Measurements from ENCODE around the gene RNF186.
"Not testable (repeated sequence)": the region's sequence is repeated elsewhere in the genome, so short reads cannot be mapped to it uniquely, and the experiment has no call there.

RNF186 gene

DNA sequence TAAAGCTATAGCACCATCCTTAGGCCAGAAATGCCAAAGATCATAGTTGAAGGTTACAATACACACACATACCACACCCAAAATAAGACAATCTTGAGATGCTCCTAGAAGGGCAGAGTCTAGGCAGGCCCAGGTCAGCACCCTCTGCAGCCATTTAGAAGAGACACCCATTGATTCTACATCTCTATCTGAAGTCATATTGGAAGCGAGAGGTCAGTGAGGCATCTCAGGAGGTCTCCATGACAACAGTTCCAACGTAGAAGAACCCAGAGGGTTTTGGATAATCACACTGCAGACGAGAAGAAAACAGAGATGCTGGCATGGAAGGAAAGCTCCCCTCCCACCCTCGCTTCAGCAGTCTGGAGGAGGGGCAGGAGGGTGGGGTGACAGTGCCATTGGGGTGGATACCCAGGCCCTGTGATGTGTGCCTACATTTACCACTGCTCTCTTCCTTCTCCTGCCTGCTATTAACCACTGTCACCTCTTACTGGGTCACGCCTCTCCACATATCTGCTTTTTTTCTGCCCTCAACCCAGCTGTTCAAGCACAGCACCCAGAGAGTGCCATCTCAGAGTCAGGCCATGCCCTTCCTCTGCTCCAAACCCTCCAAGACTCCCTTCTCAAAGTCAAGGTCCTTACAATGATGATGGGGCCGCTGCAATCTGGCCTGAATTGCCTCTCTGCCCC, 21.6 kb downstream of the RNF186 start:
- no peak for DNase-seq (ENCODE audit: low read depth)

DNA sequence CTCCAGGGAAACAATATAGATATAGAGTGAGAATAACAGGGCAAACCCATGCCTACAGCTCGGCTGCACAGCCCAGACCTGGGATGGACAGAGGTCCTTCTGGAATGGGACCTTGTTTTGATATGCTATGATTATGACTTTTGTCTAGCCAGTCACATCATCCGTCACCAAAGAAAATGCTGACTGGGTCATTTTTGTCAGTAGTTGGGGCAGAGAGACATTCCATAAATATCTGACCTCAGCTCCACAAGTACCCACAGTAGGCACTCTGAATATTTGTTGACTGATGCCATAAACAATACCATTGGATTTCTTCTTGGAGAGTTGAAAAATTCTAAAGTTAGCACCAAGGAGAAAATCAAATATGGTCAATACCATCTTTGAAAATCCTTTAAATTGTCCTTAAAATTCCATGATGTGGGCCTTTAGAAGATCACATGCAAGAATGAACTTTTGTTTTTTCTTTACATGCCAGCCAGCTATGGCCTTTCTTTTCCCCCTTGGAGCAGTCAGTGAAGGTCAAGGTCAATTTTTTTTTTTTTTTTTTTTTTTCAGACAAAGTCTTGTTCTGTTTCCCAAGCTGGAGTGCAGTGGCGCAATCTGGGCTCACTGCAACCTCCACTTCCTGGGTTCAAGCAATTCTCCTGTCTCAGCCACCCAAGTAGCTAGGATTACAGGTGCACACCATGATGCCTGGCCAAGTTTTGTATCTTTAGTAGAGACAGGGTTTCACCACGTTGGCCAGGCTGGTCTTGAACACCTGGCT, 22.7 kb downstream of the RNF186 start:
- no peak for DNase-seq (ENCODE audit: low read depth)

DNA sequence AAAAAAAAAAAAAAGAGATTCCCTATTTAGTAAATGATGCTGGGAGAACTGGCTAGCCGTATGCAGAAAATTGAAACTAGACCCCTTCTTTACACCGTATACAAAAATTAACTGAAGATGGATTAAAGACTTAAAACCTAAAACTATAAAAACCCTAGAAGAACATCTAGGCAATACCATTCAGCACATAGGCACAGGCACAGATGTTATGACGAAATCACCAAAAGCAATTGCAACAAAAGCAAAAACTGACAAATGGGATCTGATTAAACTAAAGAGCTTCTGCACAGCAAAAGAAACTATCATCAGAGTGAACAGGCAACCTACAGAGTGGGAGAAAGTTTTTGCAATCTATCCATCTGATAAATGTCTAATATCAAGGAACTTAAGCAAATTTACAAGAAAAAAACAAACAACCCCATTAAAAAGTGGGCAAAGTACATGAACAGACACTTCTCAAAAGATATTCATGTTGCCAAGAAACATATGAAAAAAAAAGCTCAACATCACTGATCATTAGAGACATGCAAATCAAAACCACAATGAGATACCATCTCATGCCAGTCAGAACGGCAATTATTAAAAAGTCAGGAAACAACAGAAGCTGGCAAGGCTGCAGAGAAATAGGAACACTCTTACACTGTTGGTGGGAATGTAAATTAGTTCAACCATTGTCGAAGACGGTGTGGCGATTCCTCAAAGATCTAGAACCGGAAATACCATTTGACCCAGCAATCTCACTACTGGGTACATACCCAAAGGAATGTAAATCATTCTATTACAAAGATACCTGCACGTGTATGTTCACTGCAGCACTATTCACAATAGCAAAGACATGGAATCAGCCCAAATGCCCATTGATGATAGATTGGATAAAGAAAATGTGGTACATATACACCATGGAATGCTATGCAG, 24.8 kb downstream of the RNF186 start:
- DNase-seq (ENCODE audit: low read depth): not testable (repeated sequence)

DNA sequence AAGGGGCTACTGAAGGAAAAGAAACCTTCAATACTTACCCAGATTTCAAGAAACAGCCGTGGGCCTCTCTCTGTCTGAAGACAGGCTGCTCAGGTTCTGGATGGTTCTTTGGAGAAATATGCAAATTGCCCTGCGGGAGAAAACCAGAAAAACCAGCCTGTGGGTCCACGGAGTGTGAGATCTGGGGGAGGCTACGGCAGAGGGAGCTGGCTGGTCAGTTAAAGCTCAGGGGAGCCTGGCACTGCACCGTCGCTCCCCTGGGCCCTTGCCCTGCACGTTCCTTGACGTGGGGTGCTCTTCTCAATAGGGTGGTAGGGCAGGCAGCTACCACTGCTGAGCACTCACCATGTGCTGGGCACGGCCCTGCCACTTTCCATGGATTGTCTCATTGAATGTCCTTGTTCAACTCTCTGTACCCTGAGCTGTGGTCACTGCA, 28.1 kb downstream of the RNF186 start:
- DNase-seq (ENCODE audit: low read depth): no peak

DNA sequence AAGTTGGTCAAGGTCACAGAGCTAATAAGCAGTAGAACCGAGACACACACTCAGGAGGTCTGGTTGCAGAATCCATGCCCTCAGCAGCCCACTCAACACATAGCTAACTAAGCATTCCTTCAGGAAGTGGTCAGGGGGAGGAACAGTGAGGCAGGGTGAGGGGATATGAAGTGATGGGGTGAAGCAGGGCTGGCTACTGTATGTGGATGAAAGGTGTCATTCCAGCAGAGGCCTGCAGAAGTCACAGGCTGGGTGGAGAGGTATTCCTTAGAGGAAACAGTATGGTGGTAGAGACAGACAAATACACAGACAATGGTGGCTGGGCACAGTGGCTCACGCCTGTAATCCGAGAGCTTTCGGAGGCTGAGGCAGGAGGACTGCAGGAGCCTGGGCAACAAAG, 29.4 kb downstream of the RNF186 start:
- no peak for DNase-seq (ENCODE audit: low read depth)

DNA sequence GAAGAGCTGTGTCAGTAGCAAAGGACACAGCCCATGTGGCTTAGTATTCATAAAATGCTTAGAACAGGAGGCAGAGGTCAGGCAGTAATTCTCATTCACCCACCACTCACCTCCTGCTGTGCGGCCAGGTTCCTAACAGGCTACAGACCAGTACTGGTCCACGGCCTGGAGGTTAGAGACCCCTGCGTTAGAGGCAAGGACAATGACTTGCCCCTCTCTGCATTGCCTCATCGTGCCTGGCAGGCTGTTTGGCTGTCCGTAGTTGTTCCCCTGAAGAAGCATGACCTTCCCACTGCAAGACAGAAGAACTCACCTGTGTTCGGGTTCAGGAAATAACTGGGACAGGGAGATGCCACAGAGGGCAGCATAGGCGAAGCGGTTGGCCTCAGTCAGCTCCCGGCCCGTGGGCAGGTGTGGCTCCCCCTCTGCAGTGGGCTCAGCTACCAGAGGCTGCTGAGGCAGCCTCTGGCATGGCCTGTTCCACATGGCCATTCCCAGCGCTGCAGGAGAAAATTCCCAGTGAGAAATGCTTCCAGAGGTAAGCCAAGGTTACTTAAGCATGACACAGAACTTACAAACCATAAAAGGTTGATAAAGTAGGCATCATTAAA, 34.7 kb downstream of the RNF186 start:
- no peak for DNase-seq (ENCODE audit: low read depth)

DNA sequence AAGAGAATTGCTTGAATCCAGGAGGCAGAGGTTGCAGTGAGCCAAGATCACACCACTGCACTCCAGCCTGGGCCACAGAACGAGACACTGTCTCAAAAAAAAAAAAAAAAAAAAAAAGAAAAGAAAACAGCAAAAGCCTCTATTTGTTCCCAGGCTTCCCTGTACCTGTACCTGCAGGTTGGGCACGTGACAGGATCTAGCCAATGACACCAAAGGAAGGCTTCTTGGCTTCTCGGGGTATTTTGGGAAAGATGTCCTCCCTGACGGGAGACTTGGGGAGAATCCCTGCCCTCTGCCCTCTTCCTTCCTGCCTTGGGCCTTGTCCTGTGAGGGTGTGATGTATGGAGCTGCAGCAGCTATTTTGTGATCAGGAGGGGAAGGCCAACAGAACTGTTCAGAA, 38.1 kb downstream of the RNF186 start:
- no peak for DNase-seq (ENCODE audit: low read depth)

DNA sequence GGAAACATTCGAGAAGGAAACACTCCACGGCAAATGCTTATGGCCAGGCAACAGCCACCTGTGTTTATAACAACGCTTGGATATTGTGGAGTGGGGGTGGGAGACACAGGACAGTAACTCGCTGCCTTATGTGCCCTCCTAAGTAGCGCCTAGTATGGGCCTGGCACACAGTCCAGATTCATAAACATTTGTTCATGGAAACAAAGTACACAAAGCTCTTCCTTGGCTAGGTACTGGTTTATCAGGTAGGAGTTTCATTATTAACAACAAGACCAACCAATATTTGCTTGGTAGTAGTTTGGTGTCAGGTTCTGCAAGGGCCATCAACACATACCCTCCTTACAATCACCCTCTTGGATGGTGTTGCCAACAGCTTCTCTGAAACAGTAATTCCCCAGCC, 38.8 kb downstream of the RNF186 start:
- DNase-seq (ENCODE audit: low read depth): no peak

DNA sequence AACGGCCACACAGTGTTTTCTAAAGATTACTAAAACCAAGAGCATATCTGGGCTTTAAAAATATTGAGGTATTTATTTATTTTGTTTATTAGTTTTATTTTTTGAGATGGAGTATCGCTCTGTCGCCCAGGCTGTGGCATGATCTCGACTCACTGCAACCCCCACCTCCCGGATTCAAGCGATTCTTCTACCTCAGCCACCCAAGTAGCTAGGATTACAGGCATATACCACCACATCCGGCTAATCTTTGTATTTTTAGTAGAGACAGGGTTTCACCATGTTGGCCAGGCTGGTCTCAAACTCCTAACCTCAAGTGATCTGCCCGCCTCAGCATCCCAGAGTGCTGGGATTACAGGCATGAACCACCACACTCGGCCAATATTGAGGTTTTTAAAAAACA, 39.3 kb downstream of the RNF186 start:
- DNase-seq (ENCODE audit: low read depth): no peak

DNA sequence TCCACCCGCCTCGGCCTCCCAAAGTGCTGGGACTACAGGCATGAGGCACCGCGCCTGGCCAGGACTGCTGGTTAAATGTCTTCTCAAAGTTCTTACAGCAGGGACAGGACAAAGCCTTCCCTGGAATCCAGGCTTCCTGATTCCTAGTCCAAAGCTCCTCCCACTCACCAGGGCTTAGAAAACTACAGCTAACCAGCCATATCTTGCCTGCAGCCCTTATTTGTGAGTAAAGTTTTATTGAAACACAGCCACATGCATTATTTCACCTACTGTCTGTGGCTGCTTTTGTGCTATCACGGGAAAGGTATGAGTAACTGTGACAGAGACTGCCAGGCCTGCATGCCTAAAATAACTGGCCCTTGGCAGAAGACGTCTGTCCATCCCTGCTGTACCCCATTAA, 39.8 kb downstream of the RNF186 start:
- DNase-seq (ENCODE audit: low read depth): no peak

DNA sequence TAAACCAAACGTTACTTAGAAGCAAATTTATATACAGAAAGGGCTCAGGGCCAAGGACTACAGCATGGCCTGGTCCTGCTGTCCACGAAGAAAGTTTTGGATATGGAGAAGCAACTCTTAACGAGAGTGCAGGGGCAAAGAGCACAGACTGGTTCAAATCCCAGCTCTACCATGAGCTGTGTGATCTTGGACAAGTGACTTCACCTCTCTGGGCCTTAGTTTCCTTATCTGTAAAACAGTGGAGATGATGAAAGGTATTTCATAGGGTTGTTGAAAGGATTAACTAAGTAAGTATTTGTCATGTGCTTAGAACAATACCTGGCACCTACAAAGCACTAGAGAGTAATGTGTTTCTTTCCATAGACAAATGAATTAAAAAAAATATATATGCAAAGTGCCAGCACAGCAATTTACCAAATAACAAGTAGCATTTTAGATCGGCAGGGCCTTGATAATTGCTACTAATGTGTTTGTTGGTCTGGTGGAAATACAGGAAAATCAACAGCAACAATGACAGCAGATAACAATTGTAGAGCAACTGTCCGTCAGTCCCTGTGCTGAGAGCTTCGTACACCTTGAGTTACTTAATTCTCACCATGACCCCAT, 40.8 kb downstream of the RNF186 start:
- DNase-seq (ENCODE audit: low read depth): no peak

DNA sequence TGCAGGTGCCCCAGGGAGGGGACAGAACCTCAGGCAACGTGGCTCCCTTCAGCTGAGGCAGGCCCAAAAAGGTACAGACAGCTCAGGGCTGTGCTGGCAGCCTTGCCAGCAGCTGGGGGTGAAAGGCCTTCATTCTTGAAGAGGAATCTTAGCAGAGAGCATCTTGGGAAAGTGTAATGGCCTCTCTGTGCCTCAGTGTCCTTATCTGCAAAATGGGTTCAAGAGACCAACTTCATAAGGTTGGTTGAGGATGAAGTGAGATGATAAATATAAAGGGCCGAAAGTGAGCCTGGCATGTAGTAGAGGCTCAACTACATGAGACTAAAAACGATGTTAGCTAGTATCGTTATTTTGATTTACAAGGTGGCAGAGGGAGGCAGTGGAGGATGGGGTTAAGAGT, 41.6 kb downstream of the RNF186 start:
- no peak for DNase-seq (ENCODE audit: low read depth)

DNA sequence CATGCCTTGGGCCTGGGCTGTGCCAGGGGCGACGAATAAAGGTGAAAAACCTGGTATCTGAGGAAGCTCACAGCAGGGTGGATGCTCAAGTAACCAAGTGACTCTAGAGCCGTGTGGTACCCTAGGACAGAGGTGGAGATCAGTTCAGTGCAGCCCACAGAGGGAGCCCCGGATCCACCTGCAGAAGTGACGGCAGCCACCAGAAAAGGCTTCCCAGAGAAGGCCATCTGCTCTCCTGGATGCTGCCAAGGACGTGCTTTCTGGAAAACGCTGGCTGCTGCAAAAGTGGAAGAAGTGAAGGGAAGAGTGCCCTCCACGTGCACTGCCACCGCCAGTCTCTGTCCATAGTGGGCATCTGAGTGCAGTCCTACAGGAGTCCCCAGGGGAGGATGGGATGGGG, 43.0 kb downstream of the RNF186 start:
- DNase-seq (ENCODE audit: low read depth): no peak

DNA sequence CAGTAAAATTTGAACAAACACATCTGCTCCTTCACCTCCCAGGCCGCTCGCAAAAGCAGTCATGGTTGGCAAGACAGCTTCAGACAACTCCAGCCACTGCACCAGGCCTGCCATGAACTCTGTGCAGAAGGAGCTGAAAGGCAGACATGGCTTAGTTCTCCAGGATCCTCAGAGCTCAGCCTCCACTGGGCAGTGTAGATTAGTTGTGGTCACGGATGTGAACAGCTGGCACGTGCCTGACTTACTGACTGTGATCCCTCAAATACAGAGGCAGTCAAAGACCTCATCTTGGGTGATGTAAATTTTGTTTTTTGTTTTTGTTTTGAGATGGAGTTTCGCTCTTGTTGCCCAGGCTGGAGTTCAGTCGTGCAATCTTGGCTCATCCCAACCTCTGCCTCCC, 43.7 kb downstream of the RNF186 start:
- no peak for DNase-seq (ENCODE audit: low read depth)

DNA sequence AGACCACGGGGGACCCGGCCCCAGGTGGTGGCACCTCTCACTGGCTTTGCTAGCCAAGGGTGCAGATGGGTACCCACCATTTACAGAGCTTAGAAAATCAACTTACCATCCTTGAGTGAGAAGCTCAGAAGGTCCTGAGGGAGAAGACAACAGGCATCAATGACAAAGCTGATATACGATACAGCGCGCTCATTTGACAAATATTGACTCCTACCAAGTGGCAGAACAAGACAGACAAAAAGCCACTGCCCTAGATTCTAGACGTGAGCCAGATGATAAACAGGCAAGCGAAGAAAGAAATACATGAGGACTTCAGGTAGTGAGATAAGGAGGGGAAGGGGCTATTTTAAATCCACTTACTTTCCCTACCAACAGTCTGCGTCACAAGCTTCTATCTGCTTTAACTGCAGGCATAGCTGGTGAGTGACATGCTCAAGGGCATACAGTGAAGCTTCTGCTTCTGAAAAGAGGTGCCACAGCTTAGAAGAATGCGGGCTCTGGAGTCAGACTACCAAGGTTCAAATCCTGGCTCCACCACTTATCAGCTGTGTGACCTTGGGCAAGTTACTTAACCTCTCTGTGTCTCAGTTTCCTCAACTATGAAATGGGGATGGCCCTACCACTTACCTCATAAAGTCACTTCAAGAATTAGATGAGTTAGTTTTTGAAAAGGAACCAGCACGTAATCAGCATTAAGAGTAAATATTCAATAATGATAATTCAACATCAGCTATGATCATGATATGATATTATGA, 44.5 kb downstream of the RNF186 start:
- DNase-seq (ENCODE audit: low read depth): no peak

DNA sequence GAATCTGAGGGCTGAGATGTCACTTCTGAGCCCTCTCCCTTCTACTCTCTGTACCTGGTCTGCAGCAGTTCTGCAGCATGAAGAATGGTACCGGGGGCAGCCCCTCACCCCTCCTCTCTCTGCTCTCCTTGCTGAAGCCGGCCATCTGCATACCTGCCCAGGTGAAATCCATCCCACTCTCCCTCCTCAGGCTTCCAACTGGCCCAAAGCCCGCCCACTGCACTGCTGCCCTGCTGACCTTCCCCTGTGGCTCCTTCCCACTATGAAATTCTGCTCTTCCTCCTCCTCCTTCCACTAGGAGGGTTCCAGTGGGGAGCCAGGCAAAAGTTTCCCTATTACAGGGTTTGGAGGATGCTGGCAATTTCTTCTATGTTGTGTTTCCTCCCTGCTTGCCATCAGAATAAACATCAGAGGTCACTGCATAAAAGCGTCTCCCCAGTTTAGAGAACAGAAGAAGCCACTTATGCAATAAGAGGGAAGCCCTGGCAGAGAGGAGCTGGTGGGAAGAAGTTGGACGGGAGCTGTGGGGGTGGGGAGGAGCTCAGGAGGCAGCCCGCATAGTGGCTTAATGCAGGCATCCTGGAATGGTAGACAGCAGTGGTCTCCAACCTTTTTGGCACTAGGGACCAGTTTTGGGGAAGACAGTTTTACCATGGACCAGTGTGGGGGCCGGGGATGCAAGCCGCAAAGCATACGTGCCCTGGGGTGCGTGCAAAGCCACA, 45.7 kb downstream of the RNF186 start:
- DNase-seq (ENCODE audit: low read depth): no peak

DNA sequence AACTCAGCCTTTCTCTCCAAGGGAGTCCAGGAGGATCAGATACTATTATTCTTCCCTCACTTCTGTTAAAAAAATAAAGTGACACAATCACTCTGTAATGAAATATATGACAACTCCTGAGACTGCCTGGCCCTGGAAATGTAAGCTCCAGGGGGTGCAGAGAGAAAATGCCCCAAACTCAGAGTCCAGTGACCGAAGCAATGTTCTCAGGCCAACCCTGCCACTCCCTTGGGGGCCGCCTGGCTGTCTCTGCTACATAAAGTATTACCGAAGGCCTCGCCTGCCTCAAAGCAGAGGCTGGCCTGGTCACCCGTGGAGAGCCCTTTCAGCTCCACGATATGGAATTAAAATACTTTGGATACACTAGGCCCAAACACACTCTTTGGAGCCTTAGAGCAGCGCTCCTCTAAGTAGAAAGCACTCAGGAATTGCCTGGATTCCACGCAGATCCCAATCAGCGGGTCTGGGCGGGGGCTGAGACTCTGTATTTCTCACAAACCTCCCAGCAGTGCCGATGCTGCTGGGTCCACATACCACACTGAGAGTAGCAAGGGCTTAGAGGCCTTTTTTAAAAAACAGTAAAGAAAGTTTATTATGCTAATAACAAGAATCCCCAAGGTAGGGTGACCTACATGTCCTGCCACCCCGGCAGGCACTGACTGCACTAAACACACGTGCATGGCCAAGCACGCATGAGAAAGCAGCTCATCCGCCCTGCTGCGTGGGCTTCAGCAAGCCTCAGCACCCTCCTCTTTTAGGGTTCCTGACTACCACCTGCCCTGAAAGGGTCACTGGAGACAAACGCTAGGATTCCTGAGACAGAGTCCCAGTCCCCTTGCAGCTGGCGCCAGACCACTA, 46.5 kb downstream of the RNF186 start:
- DNase-seq (ENCODE audit: low read depth): no peak

DNA sequence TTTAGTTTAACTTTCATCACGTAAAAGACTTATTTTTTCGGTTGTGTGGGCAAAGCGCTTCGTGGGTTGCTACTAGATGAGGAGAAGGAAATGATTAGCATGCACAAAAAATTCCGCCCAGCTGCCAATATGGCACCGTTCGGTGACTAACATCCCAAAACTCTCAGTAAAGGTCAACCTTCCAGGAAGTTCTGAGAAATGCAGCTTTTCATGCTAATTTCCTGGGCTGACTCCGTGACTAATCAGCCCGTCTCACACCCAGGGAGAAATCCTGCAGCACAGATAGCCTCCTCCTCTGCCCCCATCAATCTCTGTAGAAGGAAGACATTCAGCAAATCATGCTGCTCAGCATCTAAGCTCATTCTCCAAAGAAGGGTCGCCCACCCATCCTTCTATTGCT, 49.5 kb downstream of the RNF186 start:
- DNase-seq (ENCODE audit: low read depth): peak; percentile 53

DNA sequence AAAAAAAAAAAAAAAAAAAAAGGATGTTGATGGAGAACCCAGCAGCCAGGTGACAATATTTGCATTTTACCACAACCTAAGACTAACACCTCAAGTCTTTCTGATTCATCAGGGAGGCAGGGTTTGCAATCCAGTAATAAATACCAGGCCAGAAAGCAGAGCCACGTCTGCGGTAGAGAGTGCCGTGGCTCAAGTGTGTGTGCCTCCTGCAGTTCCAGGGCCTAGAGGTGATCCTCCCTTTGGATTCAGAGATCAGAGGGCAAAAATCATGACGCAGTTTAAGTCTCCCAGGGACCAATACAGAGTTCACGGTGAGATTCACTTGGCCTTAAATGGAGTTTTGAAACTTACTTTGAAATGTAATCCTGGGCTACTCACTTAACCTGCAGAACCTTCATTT, 50.2 kb downstream of the RNF186 start:
- peak; percentile 3 for DNase-seq (ENCODE audit: low read depth)

Data from fibroblast of the conjunctiva (primary cell).